BJ (cell line): ENCODE data around the gene CEP85L. TPM values are rescaled to one million over a fixed set of nuclear protein-coding genes. Genes with fewer than 3 reads are reported as not detected.

Experiments used
- CTCF ChIA-PET: fragments of 350-600 bp; formaldehyde crosslinking; extraction: SDS; loops from one replicate; lab custom pipeline; 2021; ENCODE audit warnings: antibody characterized with exemption, inconsistent platforms; lab: Yijun Ruan, JAX
- POLR2A ChIA-PET: fragments of 300-600 bp; sonication (Branson Sonifier 250); formaldehyde crosslinking; extraction: SDS; loops from one replicate; lab custom pipeline; 2021; ENCODE audit warnings: antibody characterized with exemption; lab: Charles Lee
- DNase-seq: peaks from one replicate; pipeline ENCODE4 v3.0.0-alpha.2; 2011; ENCODE audit warnings: low read depth
- H3K27me3 ChIP-seq: 2 replicates; pipeline ENCODE4 v1.6.0; 2011; ENCODE audit warnings: low read length; ENCODE audit not compliant: control insufficient read depth, insufficient read depth
- H3K36me3 ChIP-seq: 2 replicates; pipeline ENCODE4 v1.5.1; 2011; ENCODE audit warnings: low read length; ENCODE audit not compliant: control insufficient read depth, insufficient read depth
- H3K4me3 ChIP-seq: 2 replicates; pipeline ENCODE4 v1.5.1; 2011; ENCODE audit warnings: low read depth, mild to moderate bottlenecking, control low read depth, low read length
- polyA plus RNA-seq: library from polyadenylated mRNA; depleted of rRNA; stranded (reverse); fragments of >200 nt; gene quantifications from 2 replicates; pipeline ENCODE4 v1.2.3, GENCODE V29; 2011
- TF ChIP-seq, protein P1 (sequence below): IDR thresholded peaks from 2 replicates; pipeline ENCODE4 v1.5.1; 2011; ENCODE audit warnings: low read depth, mild to moderate bottlenecking, control low read depth, inconsistent platforms, low read length, moderate library complexity; ENCODE audit not compliant: insufficient read depth

Gene CEP85L
- polyA plus RNA-seq, 1 experiment, result 2.6 TPM

DNA sequence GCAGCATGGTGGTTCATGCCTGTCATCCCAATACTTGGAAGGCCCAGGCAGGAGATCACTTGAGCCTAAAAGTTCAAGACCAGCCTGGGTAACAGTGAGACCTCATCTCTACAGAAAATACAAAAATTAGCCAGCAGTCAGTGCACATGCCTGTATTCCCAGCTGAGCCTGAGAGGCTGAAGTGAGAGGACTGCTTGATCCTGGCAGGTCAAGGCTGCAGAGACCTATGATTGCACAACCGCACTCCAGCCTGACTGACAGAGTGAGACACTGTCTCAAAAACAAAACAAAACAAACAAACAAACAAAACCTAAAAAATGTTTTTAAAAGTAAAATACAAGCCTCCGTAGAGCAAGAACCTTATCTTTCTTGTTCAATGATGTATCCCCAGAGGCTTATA is 6.0 kb downstream of the CEP85L start:
- TF ChIP-seq, protein P1, sequence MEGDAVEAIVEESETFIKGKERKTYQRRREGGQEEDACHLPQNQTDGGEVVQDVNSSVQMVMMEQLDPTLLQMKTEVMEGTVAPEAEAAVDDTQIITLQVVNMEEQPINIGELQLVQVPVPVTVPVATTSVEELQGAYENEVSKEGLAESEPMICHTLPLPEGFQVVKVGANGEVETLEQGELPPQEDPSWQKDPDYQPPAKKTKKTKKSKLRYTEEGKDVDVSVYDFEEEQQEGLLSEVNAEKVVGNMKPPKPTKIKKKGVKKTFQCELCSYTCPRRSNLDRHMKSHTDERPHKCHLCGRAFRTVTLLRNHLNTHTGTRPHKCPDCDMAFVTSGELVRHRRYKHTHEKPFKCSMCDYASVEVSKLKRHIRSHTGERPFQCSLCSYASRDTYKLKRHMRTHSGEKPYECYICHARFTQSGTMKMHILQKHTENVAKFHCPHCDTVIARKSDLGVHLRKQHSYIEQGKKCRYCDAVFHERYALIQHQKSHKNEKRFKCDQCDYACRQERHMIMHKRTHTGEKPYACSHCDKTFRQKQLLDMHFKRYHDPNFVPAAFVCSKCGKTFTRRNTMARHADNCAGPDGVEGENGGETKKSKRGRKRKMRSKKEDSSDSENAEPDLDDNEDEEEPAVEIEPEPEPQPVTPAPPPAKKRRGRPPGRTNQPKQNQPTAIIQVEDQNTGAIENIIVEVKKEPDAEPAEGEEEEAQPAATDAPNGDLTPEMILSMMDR, result no peak
- no peak for DNase-seq
- no peaks in the 10 kb centered on the region for H3K36me3 ChIP-seq
- no peaks in the 10 kb centered on the region for H3K27me3 ChIP-seq
- no peak overlapping the region for H3K4me3 ChIP-seq
- ChIA-PET POLR2A (no interaction called here), CTCF (interaction anchor here (1.1 kb wide), 1 partner anchor 10 kb away, joined by 6 read pairs; no protein-coding TSS in a partner anchor)

DNA sequence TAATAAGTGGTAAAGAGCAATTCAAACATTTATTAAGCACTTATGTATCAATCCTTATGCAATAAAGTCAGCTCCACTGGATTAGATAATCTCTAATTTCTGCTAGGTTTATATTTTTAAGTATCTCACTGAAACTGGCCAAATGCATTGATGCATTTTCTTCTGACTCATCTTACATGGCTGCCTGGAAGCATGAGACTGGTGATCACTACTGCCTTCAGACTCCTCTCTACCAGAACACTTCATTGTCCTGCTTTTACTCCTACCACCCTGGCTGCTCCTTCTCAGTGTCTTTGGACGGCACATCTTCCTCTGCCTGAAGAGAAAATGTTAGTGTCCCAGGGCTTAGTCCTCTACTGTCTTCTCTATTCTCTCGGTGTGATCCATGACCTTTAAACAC is 7.4 kb downstream of the CEP85L start:
- H3K4me3 ChIP-seq, result no peak overlapping the region
- H3K27me3 ChIP-seq, result no peaks in the 10 kb centered on the region
- no peaks in the 10 kb centered on the region for H3K36me3 ChIP-seq
- POLR2A ChIA-PET, result no interaction called here
- DNase-seq, result no peak
- CTCF ChIA-PET, result no interaction called here
- TF ChIP-seq, protein P1, result no peak

DNA sequence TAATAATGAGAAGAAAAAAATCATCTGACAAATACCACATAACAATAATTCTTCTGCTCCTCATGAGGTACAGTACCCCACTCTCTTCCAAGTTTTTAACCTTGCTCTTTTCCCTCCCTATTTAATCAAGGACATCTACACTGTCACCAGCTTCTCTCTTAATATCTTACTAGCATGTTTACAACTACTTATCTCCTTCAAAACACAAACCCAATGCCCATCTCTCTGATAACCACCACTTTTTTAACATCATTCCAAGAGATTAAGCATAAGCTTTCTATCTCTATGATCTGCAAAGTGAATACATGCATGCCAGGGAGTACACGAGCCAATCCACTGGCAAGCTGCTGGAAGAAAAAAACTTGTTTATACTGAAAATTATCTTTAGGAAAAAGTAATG is 10.3 kb downstream of the CEP85L start:
- TF ChIP-seq, protein P1, result no peak
- DNase-seq, result no peak
- H3K36me3 ChIP-seq, result no peaks in the 10 kb centered on the region; the same call in 1 of the 2 replicates
- CTCF ChIA-PET, result no interaction called here
- H3K27me3 ChIP-seq, result no peaks in the 10 kb centered on the region
- no peak overlapping the region for H3K4me3 ChIP-seq
- POLR2A ChIA-PET, result interaction anchor here (0.7 kb wide), 1 partner anchor 30 kb away, joined by 3 read pairs; no protein-coding TSS in a partner anchor

DNA sequence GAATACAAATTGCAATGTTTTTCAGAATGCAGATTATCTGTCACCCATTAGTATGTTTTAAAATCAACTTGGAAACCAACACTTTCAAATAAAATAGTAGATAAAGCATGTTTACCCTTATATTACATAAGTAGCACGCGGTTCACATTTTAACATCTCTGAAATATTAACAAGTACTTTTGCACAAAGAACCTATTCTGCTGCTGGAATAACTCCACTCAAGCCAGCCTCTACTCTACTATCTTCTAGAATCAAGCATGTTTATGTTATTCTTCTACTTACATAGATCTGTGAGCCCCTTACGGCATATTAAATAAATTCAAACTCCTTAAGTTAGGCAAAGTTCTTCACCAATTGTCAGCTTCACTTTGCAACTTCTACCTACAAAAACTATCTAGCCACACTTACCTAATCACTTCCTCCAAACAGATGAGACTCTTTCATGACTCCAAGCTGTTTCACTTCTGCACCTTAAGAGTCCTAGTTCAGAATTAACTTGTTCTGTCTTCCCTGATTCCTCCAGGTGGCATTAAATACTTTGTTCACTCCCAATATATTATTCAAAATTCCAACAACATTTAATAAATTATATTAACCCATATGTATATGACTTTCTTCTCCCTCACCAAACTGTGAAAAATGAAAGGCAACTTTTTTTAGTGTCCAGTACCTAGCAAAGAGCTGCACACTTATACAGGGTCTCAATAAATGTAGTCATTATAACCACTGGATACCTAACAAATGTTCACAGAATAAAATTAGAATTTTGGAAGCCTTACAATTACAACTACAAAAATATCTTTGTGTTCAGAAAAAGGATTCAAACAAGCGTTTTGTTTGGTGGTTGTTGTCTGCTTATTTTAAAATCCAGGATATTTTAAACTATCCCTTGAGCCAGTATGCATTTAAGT is 12.1 kb downstream of the CEP85L start:
- TF ChIP-seq, protein P1, result no peak
- no peak for DNase-seq
- ChIA-PET POLR2A (no interaction called here), CTCF (interaction anchor here (1.0 to 1.3 kb wide), 2 partner anchors 73 to 82 kb away, joined by 3 read pairs; no protein-coding TSS in a partner anchor)
- no peaks in the 10 kb centered on the region; the same call in 1 of the 2 replicates for H3K36me3 ChIP-seq
- no peaks in the 10 kb centered on the region for H3K27me3 ChIP-seq
- H3K4me3 ChIP-seq, result no peak overlapping the region

DNA sequence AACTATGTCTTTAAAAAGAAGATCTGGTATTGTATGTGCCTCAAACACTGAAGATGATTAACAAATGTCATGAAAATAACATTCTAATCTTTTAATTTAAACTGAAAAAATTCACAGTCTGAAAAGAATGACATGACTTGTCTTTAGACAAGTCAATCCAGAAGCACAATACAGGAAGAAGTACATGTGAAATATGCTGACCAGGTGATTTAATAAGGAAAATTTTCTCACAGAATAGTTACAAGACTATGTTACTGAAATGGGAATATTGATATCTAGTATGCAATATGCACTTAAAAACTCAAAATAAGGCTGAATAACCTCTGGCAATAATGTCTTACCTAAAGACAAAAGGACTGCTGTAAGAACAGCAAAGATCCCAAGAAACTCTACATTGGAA is 13.1 kb downstream of the CEP85L start:
- no peak for DNase-seq
- POLR2A ChIA-PET, result no interaction called here

More for the DNA sequence above, 13.1 kb downstream of the CEP85L start:
- H3K27me3 ChIP-seq, result no peaks in the 10 kb centered on the region
- no peak overlapping the region for H3K4me3 ChIP-seq
- H3K36me3 ChIP-seq, result no peaks in the 10 kb centered on the region; the same call in 1 of the 2 replicates
- CTCF ChIA-PET, result no interaction called here
- TF ChIP-seq, protein P1, result no peak
